Ovary (tissue), 3 donors: ENCODE data around the gene VPS16.

ENCODE experiments used
- CTCF ChIP-seq, 3 donors: fragments of 450-650 bp in 2 of 3; fragments of 200-600 bp in 1 of 3; IDR thresholded peaks; one replicate each; pipeline versions ENCODE4 v1.5.1 to v1.8.0; 2016 to 2022; ENCODE audit warnings: antibody characterized with exemption in 3 of 3, mild to moderate bottlenecking in 1 of 3
- EP300 ChIP-seq: sonication (generic); formaldehyde crosslinking; IDR thresholded peaks from one replicate; pipeline ENCODE4 v1.6.1; 2017; ENCODE audit warnings: antibody characterized with exemption
- POLR2A ChIP-seq: fragments of 450-650 bp; IDR thresholded peaks from one replicate; pipeline ENCODE4 v1.6.1; 2017; ENCODE audit warnings: antibody characterized with exemption, mild to moderate bottlenecking, moderate library complexity
- donor health status: DM: no; HTN: no; CAD: no.

GRCh38 chr20:2867081-2867864, 26.7 kb downstream of the VPS16 start:
- TF ChIP-seq CTCF (IDR thresholded peaks at IDR 0.05) (no peak), EP300 (no peak), POLR2A (no peak)
